H1 (cell line): Measurements from ENCODE around the gene MAGI2. TPM values are rescaled to one million over a fixed set of nuclear protein-coding genes. Genes with fewer than 3 reads are reported as not detected.

Experiments
- GTF2F1 ChIP-seq: IDR thresholded peaks from 2 replicates; pipeline ENCODE4 v1.6.1; 2012; ENCODE audit warnings: low read depth, low read length, improper control_type of control experiment, borderline replicate concordance
- TEAD4 ChIP-seq: IDR thresholded peaks from 2 replicates; pipeline ENCODE4 v1.6.1; 2012; ENCODE audit warnings: low read depth, low read length, inconsistent platforms, mixed read lengths
- polyA plus RNA-seq, 7 experiments: library from polyadenylated mRNA; depleted of rRNA in 3 of 7; stranded (reverse) in 5 of 7; unstranded in 2 of 7; fragments of >200 nt in 5 of 7; fragments of 200-250 nt in 2 of 7; gene quantifications; 1 replicate in 5 of 7; 2 replicates in 1 of 7; 4 replicates in 1 of 7; pipeline versions ENCODE4 v1.2.1 to v1.2.3, GENCODE V29; 2011 to 2013; ENCODE audit warnings: missing spikeins in 2 of 7, mixed read lengths in 2 of 7
- total RNA-seq: library from RNA; stranded (reverse); fragmentation: NEBNext Ultra II Directional; extraction: Animal tissue kit (Norgen Biotek cat#: 25700); gene quantifications from 2 replicates; pipeline ENCODE4 v1.2.1, GENCODE V29; 2021
- TF ChIP-seq, protein P1 (sequence below), 3 experiments: IDR thresholded peaks; 1 replicate in 2 of 3; 2 replicates in 1 of 3; pipeline versions ENCODE4 v1.5.1 to v1.6.1; 2011; ENCODE audit warnings: low read length in 3 of 3, mild to moderate bottlenecking in 3 of 3, inconsistent platforms in 2 of 3, low read depth in 1 of 3, moderate library complexity in 1 of 3; ENCODE audit not compliant: insufficient read depth in 1 of 3; ENCODE audit errors: control extremely low read depth in 1 of 3

Gene MAGI2
- total and polyA plus RNA-seq, 2 of the 8 experiments (the other 6 are each of a cell fraction or from before 2014, with no cell fraction given), result 6.0 to 27.3 TPM

DNA sequence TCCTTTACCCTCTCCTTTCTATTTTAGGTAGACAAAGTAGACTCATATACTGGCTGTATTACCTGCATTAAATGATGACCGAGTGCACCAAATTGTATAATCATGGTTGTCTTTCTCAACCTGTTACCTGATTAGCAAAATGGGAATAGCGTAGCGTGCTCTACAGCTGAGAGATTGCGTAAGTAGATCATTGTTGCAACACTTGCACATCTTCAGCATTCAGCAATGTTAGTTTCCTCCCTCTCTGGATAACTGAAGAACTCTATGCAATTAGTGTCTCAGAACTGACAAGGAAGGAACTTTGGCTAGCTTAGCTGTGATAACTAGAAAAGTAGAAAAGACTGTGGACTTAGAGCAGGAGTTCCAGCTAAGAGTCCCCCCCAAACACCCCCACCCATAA lies 867.5 kb downstream of the MAGI2 start (continued):
- TF ChIP-seq, protein P1, sequence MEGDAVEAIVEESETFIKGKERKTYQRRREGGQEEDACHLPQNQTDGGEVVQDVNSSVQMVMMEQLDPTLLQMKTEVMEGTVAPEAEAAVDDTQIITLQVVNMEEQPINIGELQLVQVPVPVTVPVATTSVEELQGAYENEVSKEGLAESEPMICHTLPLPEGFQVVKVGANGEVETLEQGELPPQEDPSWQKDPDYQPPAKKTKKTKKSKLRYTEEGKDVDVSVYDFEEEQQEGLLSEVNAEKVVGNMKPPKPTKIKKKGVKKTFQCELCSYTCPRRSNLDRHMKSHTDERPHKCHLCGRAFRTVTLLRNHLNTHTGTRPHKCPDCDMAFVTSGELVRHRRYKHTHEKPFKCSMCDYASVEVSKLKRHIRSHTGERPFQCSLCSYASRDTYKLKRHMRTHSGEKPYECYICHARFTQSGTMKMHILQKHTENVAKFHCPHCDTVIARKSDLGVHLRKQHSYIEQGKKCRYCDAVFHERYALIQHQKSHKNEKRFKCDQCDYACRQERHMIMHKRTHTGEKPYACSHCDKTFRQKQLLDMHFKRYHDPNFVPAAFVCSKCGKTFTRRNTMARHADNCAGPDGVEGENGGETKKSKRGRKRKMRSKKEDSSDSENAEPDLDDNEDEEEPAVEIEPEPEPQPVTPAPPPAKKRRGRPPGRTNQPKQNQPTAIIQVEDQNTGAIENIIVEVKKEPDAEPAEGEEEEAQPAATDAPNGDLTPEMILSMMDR (IDR thresholded peaks at IDR 0.05; ENCODE audit: control extremely low read depth in 1 of 3, insufficient read depth in 1 of 3, low read depth in 1 of 3, low read length in 3 of 3), result no peak
- TF ChIP-seq TEAD4 (no peak), GTF2F1 (no peak)
